Medulla oblongata (tissue), 1 donor: ENCODE results near the gene XAB2.

Experiments
- DNase-seq: peaks from one replicate; pipeline ENCODE4 v3.0.0-alpha.2; 2015; ENCODE audit errors: extremely low spot score

Gene XAB2

DNA sequence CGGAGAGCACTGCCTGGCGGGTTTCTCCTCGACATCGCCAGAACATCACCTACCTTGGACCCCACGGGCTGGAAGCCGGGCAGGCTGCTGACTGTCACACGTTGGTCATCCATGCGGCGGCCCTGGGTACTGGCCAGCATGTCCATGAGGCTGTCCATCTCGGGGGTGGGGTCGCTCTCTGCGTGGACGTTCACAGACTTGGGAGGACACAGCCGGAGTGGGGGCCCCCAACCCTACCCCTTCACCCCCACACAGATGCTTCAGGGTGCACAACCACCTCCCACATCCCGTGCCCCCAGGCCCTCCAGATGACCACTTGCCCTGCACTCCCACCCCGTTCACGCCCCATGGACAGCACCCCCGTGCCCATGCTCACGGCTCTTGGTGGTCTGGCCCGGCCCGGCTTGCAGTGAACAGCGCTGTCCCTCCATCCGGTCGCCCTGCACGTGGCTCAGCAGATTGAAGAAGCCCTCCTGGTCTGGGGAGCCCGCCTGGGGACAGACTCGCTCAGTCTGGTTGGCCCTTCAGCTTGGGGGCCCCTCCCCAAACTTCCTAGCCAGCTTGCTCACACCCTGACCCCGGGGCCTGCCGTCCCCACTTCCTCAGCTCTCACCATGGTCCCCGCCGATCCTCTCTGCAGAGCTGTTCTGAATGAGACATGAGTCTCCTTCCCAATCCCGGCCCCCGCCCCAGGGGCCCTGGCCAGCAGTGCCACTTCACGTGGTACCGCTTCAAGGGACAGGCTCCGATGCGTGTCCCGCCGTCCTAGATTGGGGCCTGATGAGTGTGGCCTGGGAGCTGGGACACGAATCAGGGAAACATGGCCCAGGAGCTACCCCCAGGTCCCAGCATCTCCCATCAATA, 3.2 kb upstream of the XAB2 start:
- no peak for DNase-seq

DNA sequence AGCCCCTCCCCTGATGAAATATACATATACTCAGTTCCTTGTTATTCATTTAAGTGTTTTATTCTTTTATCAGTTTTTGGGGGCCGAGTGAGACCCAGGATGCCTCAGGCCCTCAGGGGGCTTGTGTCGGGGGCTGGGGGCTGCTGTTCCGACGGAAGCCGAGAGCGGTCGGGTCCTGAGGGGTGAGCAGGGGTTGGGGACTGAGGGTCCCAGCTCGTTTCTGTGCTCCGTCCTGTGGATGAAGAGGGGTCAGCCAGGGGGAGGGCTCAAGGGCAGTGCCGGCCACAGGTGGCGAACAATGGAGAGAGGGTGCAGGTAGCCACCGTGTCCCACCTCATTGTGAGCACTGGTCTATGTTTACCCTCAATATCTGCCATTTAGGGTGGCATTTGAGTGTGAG, 2.2 kb upstream of the XAB2 start:
- no peak for DNase-seq

DNA sequence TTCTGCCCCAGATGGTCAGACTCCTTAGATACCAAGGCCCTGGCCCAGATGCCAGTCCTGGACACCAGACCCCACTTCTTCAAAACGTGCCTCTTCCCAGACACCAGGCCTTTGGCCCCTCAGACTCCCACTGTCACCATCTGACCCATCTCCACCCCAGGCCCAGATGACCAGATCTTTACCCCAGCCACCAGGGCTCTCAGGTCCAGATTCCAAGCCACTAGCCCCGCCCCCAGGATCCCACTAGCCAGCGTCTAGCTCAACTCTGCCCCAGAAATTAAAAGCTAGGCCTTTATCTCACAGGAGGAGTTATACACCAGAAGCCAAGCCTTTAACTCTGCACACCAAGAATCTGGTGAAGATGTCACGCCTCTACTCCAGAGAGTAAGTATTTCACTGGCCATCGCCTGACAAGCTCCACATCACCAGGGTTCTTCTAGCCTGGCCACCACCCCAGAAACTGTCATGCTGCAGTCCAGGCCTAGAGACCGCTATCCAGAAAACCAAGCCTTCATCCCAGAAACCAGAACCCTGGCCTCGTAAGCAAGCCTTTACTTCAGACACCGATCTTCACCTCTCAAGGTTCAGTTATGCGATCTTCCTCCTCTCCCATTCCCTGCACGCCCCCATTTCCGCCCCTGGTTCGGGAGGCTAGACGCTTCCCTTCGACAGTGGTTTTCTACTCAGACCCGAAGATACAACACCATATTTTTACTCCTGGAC, 595 bp downstream of the XAB2 start:
- no peak for DNase-seq

DNA sequence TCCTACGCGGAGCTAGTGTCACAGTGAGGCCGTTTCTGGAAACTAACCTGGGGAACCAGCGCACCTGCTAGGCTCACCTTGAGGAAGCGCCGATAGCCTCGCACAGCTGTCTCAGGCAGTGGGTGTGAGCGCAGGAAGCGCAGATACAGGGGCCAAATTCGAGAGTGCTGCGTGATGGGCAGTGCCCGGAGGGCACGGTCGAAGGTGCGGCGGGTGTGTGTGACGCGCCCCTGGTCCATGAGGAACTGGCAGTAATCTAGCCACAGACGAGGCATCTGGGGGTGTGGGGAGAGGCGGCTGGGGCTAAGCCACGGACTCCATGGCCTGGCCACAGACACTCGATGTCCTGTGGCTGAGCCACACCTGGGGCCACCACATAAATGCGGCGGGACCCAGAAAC, 2.2 kb downstream of the XAB2 start:
- DNase-seq, result no peak

DNA sequence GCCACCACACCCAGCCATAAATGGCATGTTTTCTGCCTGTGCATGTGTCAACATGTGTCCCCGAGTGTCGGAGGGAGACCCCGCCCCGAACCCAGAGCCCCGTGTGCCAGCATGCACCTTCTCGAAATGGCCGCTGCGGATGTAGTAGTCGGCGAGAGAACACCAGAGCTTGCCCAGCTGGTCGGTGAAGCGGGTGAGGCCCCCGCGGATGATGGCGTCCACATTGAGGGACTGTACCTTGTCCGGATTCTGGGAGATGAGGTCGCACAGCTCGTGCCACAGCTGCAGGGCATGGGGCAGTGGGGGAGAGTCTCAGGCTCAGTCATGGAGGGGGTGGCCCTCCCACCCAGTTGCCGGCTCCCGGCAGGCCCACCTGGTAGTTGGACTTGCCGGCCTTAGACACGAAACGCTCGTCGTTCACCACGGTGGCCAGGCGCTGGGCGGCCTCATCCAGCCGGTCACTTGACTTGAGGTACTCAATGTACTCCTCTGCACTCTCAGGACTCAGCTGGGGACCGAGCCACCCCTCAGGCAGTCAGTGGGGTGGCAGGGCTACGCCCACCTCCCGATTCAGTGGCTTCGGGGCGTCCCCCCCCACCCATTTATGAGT, 3.5 kb downstream of the XAB2 start:
- no peak for DNase-seq

DNA sequence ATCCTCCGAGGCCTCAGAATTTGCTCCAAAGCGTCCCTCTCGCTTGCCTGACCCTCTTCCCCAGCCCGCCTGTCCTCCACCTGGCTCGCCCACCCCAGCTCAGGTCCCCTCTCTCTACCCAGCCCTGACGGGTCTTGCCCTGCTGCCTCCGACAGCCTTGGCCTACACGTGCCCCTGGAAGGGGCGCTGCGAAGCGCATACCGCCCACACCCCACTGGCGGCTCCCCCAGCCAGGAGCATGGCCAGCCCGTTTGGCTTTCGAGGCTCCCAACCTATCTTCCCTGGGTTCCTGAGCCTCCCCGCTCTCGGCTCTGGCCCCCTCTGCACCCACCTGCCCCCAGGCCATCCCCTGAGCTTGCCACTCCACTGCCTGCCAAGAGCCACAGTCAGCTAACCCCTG, 4.5 kb downstream of the XAB2 start:
- no peak for DNase-seq

DNA sequence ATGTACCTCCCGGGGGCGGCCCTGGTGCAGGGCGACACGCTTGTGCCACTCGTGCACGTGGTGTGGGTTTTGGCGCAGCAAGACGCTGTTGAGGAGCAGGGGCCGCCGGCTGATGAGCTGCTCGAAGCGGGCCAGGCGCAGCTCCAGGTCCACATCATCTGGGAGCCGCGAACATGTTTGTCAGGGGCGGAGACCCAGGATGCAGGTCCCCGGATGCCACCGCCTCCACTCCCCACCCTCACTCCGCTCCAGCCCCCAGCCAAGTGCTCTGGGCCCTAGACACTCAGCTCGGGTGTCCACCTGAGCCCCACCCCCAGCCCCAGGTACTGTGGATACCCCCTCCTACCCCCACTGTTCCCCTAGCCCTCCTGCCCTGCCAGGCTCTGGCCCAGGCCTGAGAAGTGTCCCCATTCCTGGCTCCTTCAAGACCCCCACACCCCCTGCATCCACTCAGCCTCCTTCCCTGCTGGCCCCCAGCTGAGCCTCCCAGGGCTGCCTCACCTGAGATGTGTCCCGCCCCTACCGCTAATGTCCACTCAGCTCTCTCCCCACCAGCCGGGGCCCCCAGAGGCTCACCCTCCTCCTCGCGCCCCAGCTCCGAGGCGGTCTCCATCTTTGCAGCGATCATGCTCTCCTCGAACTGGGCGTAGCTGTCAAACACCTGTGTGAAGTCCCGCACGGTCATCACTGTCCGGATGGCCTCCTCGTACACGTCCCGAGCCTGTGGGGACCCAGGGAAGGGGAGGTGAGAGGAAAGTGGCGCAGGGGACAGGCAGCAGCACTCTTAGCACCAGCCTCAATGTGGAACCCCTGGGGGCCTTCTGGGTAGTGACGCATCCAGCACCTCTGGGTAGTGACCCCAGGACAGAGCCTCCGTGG, 5.4 kb downstream of the XAB2 start:
- DNase-seq, result no peak

DNA sequence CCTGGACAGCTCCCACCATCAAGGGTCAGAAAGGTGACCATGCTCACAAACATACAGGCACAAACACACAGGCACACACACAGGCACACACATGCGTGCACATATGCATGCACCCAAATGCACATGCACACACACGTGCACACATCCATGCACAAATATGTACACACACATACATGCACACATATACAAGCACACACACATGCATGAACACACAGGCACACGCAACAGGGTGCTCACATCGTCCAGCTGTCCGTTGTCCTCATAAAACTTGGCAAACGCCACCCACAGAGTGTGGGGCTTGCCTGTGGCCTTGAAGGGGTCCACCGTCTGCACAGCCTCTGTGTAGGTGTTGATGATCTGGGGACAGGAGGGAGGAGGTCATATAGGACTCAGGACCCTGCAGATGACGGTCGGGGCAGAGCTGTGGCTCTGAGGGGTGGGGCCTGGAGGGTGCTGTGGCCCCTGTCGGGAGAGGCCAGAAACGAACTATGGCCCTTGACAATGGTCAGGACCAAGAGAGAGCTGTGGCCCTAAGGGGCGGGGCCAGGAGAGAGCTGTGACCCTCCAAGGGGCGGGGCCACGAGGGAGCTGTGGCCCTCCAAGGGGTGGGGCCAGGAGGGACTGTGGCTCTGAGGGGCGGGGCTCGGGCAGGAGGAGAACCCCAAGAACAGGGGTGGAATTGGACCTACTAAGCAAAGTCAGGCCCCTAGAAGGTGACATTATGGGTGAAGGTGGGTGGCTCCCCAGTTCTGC, 6.2 kb downstream of the XAB2 start:
- DNase-seq, result no peak

DNA sequence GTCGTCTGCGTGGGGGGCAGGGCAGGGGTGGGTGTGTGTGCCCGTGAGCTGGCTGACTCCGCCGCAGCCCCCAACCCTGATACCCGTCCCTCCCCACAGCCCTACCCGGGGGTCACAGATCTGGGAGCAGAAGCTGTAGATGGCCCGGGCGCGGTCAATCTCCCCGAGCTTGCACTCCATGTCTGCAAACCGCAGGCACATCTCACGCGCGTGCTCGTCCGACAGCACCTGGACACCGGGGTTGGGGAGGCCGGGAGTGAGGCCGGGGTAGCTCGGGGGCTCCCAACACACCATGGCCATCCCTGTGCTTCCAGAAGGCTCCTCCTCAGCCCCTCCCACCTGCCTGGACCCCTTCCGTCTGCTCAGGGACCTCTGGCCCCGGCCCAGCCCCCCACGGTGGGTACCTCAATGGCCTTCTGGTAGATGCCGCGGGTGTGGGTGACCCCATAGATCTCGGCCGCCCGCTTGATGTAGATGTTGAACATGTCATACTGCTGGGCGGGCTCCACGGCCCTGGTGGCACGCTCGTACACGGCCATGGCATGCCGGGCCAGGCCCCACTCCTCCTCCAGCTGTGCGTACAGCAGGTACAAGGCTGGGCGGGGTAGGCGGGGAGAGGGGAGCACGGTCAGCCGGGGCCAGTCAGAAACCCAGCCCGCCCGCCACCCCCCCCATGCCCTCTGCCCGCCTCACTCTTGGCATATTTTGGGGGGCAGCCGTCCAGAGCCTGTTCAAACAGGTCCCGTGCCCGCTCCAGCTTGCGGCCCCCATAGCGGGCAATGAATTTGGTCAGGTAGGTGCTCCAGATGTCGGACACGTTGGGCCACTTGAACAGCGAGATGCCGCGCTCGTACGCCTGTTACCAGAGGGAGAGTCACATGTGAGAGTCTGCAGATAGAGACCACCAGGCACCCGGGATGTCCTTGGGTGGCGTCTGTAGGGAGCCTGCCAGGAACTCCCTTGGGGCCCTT, 8.6 kb downstream of the XAB2 start:
- no peak for DNase-seq

DNA sequence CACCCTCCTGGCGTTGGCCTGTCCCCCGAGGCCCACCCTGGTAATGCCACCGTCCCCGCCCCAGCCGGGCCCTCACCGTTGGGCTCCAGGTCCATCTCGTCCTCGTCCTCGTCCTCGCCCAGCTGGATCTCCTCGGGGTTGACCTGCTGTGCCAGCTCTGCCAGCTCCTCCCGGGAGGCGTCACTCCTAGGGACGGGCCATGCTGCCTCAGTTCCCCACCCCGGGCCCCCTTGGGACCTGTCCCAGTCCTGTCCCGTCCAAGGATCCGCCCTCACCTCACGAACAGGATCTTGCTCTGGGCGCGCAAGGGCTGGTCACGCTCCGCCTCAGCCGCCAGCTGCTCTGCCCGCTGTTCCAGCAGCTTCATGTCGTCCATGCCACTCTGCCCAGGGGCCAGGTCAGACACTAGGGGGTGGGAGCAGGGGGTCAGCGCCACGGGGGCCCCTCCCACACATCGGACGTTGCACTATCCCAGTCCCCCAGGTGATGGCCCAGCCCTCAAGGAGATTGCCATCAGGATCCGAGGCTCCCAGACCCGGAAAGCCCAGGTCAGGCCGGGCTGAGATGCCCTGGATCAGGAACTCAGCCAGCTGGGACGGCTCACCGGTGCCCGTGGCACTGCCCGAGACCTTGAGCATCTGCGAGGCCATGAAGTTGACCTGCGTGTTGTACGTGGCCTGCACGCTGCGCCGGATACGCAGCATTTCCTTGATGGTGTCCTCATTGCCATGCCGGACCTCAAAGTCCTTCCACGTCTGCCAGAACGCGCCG, 9.5 kb downstream of the XAB2 start:
- DNase-seq, result no peak

DNA sequence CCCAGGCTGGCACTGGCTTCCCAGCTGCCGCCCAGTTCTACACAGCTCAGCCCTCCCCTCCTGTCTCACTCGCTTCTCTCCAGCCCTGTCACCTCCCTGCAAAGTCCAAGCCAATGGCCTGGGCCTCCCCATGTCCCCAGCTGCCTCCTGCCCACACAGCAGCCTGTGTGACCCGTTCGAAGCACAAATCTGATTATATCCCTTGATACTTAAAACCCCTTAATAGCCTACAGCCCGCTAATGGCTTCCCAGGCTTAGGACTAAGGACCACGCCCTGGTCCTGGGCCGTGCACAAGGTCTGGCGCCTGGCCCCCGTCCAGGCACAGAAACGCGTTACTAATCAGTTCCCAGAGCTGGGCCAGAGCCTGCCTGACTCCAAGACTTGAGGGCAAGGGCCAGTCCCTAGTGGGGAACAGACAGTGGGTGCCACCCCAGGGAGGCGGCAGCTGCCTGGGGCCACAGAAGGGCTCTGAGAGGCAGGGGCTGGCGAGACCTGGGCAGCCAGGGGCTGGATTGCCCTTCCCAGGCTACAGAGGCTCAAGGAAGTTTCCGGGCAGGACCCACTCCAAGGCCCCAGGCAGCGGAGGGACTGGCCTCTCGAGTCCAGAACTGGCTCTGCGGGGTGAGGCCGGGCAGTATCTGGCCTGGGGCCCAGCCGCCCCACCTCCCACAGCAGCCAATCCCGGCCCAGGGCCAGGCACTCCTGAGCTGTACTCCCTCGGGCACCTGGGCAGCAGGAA, 10.4 kb downstream of the XAB2 start:
- DNase-seq, result no peak

DNA sequence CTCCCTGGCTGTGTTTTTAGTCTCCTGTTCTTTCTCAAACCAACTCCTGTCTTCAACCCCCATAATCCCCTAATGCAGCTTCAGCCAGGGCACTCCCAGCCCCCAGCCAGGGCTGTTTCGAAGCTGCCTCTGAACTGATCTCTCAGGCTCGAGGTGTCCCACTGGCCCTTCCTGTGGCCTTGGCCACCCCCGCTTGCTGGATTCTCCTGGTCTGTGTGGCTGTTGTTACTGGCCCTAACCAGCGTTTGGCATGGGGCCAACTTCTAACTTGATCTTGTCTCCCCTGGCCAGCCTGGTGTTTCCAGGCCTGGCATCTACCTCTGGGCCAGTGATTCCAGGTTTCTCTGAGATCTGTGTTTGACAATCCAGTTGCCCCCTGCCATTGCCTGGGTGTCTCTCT, 11.0 kb downstream of the XAB2 start:
- no peak for DNase-seq

DNA sequence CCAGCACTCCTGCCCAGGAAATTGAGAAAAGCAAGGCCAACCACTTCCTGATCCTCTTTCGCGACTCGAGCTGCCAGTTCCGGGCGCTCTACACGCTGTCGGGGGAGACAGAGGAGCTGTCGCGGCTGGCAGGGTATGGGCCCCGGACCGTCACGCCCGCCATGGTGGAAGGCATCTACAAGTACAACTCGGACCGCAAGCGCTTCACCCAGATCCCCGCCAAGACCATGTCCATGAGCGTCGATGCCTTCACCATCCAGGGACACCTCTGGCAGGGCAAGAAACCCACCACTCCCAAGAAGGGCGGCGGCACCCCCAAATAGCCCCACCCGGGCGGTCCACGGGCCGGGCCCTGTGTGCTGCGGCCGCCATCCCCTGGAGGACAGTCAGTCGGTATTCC, 11.6 kb downstream of the XAB2 start:
- no peak for DNase-seq

DNA sequence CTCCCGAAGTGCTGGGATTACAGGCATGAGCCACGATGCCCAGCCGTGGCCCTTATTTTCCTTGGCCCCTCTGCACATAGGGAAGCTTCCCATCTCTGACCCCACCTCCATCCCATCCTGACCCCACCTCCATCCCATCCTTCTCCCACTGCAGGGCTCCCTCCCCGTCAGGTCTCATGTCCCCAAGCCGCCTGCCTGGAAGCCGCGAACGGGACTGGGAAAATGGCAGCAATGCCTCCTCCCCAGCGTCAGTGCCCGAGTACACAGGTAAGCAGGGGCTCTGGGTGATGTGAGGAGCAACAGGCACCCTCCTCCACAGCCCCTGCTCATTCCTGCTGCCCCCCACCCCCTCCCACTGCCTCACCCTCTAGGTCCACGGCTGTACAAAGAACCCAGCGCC, 12.2 kb downstream of the XAB2 start:
- no peak for DNase-seq

DNA sequence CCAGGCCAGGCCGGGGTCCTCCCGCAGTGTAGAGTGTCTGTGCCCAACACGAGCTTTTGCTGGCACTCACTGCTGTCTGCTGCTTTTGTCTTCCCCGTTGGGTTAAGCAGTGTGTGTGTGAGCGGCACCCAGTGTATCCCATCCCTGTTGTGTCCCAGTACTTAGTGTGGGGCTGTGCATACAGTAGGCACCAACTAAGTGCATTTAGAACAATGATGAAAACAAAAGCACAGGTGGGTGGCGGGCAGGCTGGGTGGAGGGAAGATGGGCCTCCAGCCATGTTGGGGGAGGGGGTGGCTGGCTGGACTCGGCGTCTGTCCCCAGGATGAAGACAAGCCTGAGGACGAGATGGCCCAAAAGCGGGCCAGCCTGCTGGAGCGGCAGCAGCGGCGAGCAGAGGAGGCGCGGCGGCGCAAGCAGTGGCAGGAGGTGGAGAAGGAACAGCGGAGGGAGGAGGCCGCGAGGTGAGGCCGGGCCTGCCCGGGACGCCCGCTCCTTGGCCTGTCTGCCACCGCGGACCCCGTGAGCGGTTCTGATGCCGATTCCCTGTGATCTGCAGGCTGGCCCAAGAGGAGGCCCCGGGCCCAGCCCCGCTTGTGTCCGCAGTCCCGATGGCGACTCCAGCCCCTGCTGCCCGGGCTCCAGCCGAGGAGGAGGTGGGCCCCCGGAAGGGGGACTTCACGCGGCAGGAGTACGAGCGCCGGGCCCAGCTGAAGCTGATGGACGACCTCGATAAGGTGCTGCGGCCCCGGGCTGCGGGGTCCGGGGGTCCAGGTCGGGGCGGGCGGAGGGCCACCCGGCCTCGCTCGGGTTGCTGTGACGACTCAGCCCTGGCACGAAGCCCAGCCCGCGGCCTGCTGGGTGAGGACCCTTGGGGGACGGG, 14.2 kb downstream of the XAB2 start:
- no peak for DNase-seq

DNA sequence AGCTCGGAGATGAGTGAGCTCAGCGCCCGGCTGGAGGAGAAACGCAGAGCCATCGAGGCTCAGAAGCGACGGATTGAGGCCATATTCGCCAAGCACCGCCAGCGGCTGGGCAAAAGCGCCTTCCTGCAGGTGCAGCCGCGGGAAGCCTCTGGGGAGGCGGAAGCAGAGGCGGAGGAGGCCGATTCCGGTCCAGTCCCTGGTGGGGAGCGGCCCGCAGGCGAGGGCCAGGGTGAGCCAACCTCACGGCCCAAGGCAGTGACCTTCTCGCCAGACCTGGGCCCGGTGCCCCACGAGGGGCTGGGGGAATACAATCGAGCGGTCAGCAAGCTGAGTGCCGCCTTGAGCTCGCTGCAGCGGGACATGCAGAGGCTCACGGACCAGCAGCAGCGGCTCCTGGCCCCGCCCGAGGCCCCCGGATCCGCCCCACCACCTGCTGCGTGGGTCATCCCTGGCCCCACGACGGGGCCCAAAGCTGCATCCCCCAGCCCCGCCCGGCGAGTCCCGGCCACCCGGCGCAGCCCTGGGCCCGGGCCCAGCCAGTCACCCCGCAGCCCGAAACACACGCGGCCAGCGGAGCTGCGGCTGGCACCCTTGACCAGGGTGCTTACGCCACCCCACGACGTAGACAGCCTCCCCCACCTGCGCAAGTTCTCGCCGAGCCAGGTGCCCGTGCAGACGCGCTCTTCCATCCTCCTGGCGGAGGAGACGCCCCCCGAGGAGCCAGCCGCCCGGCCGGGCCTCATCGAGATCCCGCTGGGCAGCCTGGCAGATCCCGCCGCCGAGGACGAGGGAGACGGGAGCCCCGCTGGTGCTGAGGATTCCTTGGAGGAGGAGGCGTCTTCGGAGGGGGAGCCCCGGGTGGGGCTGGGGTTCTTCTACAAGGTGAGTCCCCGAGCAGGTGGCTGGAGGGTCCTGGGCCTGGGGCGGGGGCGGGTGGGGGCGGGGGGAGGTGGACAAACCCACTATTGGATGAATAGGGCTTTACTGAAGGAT, 16.8 kb downstream of the XAB2 start:
- DNase-seq, result no peak
